GM12891 (cell line): ENCODE data around the gene C20orf204.

Experiments used
- POLR2A ChIP-seq: IDR thresholded peaks from 2 replicates; pipeline ENCODE4 v1.6.1; 2011; ENCODE audit warnings: low read depth, low read length, control low read depth
- POLR2AphosphoS5 ChIP-seq: IDR thresholded peaks from 2 replicates; pipeline ENCODE4 v1.6.1; 2011; ENCODE audit warnings: low read depth, low read length, control low read depth
- SPI1 ChIP-seq: IDR thresholded peaks from 2 replicates; pipeline ENCODE4 v1.6.1; 2011; ENCODE audit warnings: low read depth, low read length, control low read depth
- TAF1 ChIP-seq: IDR thresholded peaks from 2 replicates; pipeline ENCODE4 v1.6.1; 2011; ENCODE audit warnings: low read depth, low read length, control low read depth

- TF ChIP-seq POLR2AphosphoS5 (no peak), POLR2A (no peak), SPI1 (no peak), TAF1 (no peak)
Observed at GRCh38 chr20:64052326-64052722, 16.3 kb downstream of the C20orf204 start.
